Measurements from ENCODE around the gene METTL22. TPM values are rescaled to one million over a fixed set of nuclear protein-coding genes. Genes with fewer than 3 reads are reported as not detected.

METTL22 gene
- total RNA-seq, 2 experiments from 2014 or later: 25.7 to 27.6 TPM

GRCh38 chr16:8682551-8683259 lies 61.2 kb downstream of the METTL22 start:
- Mint-ChIP-seq H3K9me3 (peaks cover 2% of the 10 kb centered on the region), H3K27ac (no peak overlapping the region), H3K4me3 (no peak overlapping the region), H3K36me3 (ENCODE audit: low read depth) (no peaks in the 10 kb centered on the region), H3K27me3 (no peaks in the 10 kb centered on the region), H3K4me1 (peaks cover 6% of the 10 kb centered on the region)
- ChIA-PET POLR2A (no interaction called here), CTCF (no interaction called here)
- no peak for DNase-seq

- no peak overlapping the region for H3K4me3 Mint-ChIP-seq
- H3K9me3 Mint-ChIP-seq: peaks cover 5% of the 10 kb centered on the region
- CTCF ChIA-PET: no interaction called here
- DNase-seq: no peak
- POLR2A ChIA-PET: no interaction called here
- H3K4me1 Mint-ChIP-seq: peaks cover 6% of the 10 kb centered on the region
- no peaks in the 10 kb centered on the region for H3K27me3 Mint-ChIP-seq
- no peaks in the 10 kb centered on the region for H3K36me3 Mint-ChIP-seq (ENCODE audit: low read depth)
- H3K27ac Mint-ChIP-seq: no peak overlapping the region
These were observed 62.1 kb downstream of the METTL22 start for GRCh38 chr16:8683640-8684039.

- Mint-ChIP-seq H3K4me3 (no peak overlapping the region), H3K27me3 (no peaks in the 10 kb centered on the region), H3K4me1 (peaks cover under 1% of the 10 kb centered on the region), H3K27ac (no peak overlapping the region), H3K9me3 (peaks cover 21% of the 10 kb centered on the region), H3K36me3 (ENCODE audit: low read depth) (peaks cover 10% of the 10 kb centered on the region)
- ChIA-PET POLR2A (no interaction called here), CTCF (no interaction called here)
- no peak for DNase-seq
These were observed 64.1 kb downstream of the METTL22 start for GRCh38 chr16:8685617-8686016.

- Mint-ChIP-seq H3K27me3 (no peaks in the 10 kb centered on the region), H3K4me1 (no peaks in the 10 kb centered on the region), H3K27ac (no peak overlapping the region), H3K9me3 (peaks cover 22% of the 10 kb centered on the region), H3K36me3 (ENCODE audit: low read depth) (peaks cover 12% of the 10 kb centered on the region), H3K4me3 (no peak overlapping the region)
- CTCF ChIA-PET: no interaction called here
- DNase-seq: no peak
- POLR2A ChIA-PET: no interaction called here
These were observed 64.6 kb downstream of the METTL22 start for GRCh38 chr16:8686031-8686621.

GRCh38 chr16:8686879-8687278 lies 65.4 kb downstream of the METTL22 start:
- Mint-ChIP-seq H3K4me1 (no peaks in the 10 kb centered on the region), H3K36me3 (ENCODE audit: low read depth) (peaks cover 12% of the 10 kb centered on the region), H3K4me3 (no peak overlapping the region), H3K27ac (no peak overlapping the region), H3K9me3 (peaks cover 22% of the 10 kb centered on the region), H3K27me3 (no peaks in the 10 kb centered on the region)
- POLR2A ChIA-PET: no interaction called here
- CTCF ChIA-PET: no interaction called here
- no peak for DNase-seq

GRCh38 chr16:8689686-8690085 lies 68.2 kb downstream of the METTL22 start:
- ChIA-PET CTCF (no interaction called here), POLR2A (no interaction called here)
- DNase-seq: no peak
- no peak overlapping the region for H3K4me3 Mint-ChIP-seq
- H3K36me3 Mint-ChIP-seq (ENCODE audit: low read depth): peaks cover 12% of the 10 kb centered on the region
- H3K4me1 Mint-ChIP-seq: no peaks in the 10 kb centered on the region
- no peaks in the 10 kb centered on the region for H3K27me3 Mint-ChIP-seq
- H3K9me3 Mint-ChIP-seq: peaks cover 22% of the 10 kb centered on the region
- no peak overlapping the region for H3K27ac Mint-ChIP-seq

- H3K4me1 Mint-ChIP-seq: no peaks in the 10 kb centered on the region
- H3K36me3 Mint-ChIP-seq (ENCODE audit: low read depth): peaks cover 12% of the 10 kb centered on the region
- H3K4me3 Mint-ChIP-seq: no peak overlapping the region
- CTCF ChIA-PET: no interaction called here
- POLR2A ChIA-PET: no interaction called here
- H3K27me3 Mint-ChIP-seq: no peaks in the 10 kb centered on the region
- no peak for DNase-seq
- H3K9me3 Mint-ChIP-seq: peaks cover 22% of the 10 kb centered on the region
- no peak overlapping the region for H3K27ac Mint-ChIP-seq
These were observed 70.2 kb downstream of the METTL22 start for GRCh38 chr16:8691728-8692127.

GRCh38 chr16:8694795-8695728 lies 73.6 kb downstream of the METTL22 start:
- H3K27me3 Mint-ChIP-seq: no peaks in the 10 kb centered on the region
- no peaks in the 10 kb centered on the region for H3K4me1 Mint-ChIP-seq
- ChIA-PET CTCF (interaction anchor here (1.2 kb wide), 1 partner anchor 242 kb away, joined by 3 read pairs; no protein-coding TSS in a partner anchor), POLR2A (no interaction called here)
- H3K9me3 Mint-ChIP-seq: peaks cover 7% of the 10 kb centered on the region
- no peak overlapping the region for H3K27ac Mint-ChIP-seq
- peaks cover 5% of the 10 kb centered on the region for H3K36me3 Mint-ChIP-seq (ENCODE audit: low read depth)
- DNase-seq: no peak
- no peak overlapping the region for H3K4me3 Mint-ChIP-seq

- CTCF ChIA-PET: no interaction called here
- POLR2A ChIA-PET: no interaction called here
- Mint-ChIP-seq H3K27me3 (no peaks in the 10 kb centered on the region), H3K4me1 (no peaks in the 10 kb centered on the region), H3K27ac (no peak overlapping the region), H3K4me3 (no peak overlapping the region), H3K36me3 (ENCODE audit: low read depth) (no peaks in the 10 kb centered on the region), H3K9me3 (no peaks in the 10 kb centered on the region)
- DNase-seq: no peak
These were observed 75.4 kb downstream of the METTL22 start for GRCh38 chr16:8696880-8697279.

- ChIA-PET POLR2A (no interaction called here), CTCF (interaction anchor here (0.8 kb wide), 1 partner anchor 558 kb away, joined by 3 read pairs; no protein-coding TSS in a partner anchor)
- no peak overlapping the region for H3K4me3 Mint-ChIP-seq
- H3K9me3 Mint-ChIP-seq: no peaks in the 10 kb centered on the region
- no peak overlapping the region for H3K27ac Mint-ChIP-seq
- no peaks in the 10 kb centered on the region for H3K27me3 Mint-ChIP-seq
- no peaks in the 10 kb centered on the region for H3K4me1 Mint-ChIP-seq
- DNase-seq: no peak
- H3K36me3 Mint-ChIP-seq (ENCODE audit: low read depth): no peaks in the 10 kb centered on the region
These were observed 76.5 kb downstream of the METTL22 start for GRCh38 chr16:8697965-8698364.

Other genes starting within 250 kb of the METTL22 start
- not detected for gene TMEM114, start 31.2 kb upstream of the METTL22 start, total RNA-seq
- 1 to 10 TPM; 5.5 to 5.9 TPM for gene ABAT, start 52.9 kb downstream of the METTL22 start, total RNA-seq
- 10 to 100 TPM; 12.2 to 12.6 TPM for gene TMEM186, start 175.9 kb downstream of the METTL22 start, total RNA-seq
- gene PMM2, start 176.1 kb downstream of the METTL22 start, total RNA-seq: 10 to 100 TPM; 41.7 to 41.8 TPM
- gene CARHSP1, start 247.3 kb downstream of the METTL22 start, total RNA-seq: 100 to 1,000 TPM; 168 to 179 TPM

All from activated CD4-positive, alpha-beta memory T cell treated with anti-CD3 and anti-CD28 coated beads, Interleukin-2, amount 10 ng/mL, durations not matched to agents 7 days and 5 days (primary cell).